Measurements from ENCODE around the gene POLN. TPM values are rescaled to one million over a fixed set of nuclear protein-coding genes. Genes with fewer than 3 reads are reported as not detected.

Gene POLN
- 0.51 to 1.2 TPM (median 0.69 TPM) in 5 replicates for total RNA-seq (2022; extraction: Qiagen RNA extraction)

DNA sequence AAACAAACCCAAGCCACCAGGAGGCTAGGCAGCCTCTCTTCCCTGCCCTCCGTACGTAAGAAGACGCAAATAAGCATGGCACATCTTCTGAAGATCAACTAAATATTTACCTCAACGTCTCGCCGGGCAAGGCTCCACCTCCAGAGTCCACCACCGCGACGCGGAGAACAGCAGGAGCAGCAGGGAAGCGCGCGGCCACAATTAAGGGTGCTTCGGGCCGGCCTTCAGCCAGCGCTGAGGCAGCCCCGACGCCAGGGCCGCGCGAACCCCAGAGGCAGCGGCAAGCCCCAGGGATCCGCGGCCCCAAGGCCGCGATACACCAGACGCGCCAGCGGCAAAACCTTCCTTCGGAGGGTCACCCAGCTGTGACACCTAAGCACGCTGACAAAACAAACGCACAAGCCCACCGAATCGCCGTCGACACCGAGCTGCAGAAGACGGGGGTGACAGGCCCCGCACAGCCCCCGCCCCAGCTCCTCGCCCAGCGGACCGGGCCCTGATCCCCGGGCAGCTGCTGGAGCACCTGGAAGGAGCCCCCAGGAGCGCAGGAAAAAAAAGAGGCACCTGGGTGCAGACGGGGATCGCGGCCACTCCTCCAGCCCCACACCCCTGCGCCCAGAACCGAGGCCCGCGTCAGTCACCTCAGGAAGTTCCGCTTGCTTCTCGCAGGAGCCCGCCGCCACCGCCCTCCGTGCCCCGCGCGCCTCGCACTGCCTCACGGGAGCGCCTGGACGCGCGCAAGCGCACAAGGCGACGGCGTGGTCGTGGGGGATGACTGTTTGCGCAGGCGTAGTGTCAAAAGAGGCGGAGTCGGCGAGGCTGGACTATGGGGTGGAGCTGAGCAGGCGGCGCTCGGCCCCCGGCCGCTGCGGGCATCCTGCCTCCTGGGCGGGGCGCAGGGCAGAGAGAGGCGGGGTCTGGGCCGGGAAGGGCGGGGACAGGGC lies at the start of gene POLN, which contains the start of gene HAUS3:
TSS of gene POLN (minus strand) at position 712 of the 944 bp plus-strand sequence. CDS start 12,890 bp downstream, outside the sequence.
TSS of gene HAUS3 (minus strand) at position 712 of the 944 bp plus-strand sequence. CDS start 1,175 bp downstream, outside the sequence.

GRCh38 chr4:2261853-2262144 lies 19.9 kb upstream of the POLN start, which contains the start of gene MXD4:
TSS of gene MXD4 (minus strand) at chr4:2262109. CDS start at chr4:2261980, 129 bp downstream.

DNA sequence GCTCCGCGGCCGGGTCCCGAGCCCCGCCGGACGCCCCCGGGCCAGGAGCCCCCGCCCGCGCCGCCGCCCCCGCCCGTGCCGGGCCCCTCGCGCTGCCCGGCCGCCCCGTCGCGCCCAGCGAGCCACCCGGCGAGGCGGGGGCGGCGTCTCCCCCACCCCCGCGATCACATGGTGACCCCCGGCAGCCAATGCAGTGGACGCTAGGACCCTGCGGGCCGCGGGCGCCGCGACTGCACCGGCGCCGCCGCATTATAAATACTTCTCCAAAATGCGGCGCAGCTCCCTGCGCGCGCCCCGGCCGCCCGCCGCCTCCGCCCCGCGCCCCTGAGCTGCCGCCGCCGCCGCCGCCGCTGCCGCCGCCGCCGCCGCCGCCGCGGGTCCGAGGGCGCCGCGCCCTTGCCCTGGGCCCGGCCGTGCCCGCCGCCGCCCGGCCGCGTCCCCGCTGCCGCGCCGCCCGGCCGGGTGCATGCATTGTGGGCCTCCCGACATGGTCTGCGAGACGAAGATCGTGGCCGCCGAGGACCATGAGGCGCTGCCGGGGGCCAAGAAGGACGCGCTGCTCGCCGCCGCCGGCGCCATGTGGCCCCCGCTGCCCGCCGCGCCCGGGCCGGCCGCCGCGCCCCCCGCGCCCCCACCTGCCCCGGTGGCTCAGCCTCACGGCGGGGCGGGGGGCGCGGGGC lies 182.7 kb downstream of the POLN start, which contains the start of gene NAT8L:
TSS of gene NAT8L (plus strand) at position 282 of the 680 bp plus-strand sequence. CDS start at position 467, 185 bp downstream.

Other genes with a start within 250 kb of the POLN start
- gene NELFA, start 233.1 kb downstream of the POLN start, total RNA-seq (2022; extraction: Qiagen RNA extraction), result 19.5 to 26.6 TPM (median 24.3 TPM) in 5 replicates
- 9.8 to 16.8 TPM (median 15.3 TPM) in 5 replicates for gene NAT8L, start 182.8 kb downstream of the POLN start, total RNA-seq (2022; extraction: Qiagen RNA extraction)
- gene HAUS3, start within 50 bp of the POLN start, total RNA-seq (2022; extraction: Qiagen RNA extraction), result 6.7 to 8.9 TPM (median 7.7 TPM) in 5 replicates
- 12.4 to 21.3 TPM (median 19.1 TPM) in 5 replicates for gene MXD4, start 20.0 kb upstream of the POLN start, total RNA-seq (2022; extraction: Qiagen RNA extraction)
- 1.9 to 2.7 TPM (median 2.4 TPM) in 5 replicates for gene ZFYVE28, start 176.5 kb upstream of the POLN start, total RNA-seq (2022; extraction: Qiagen RNA extraction)
- 0.05 to 0.35 TPM (median 0.06 TPM) in 5 replicates for gene CFAP99, start 176.8 kb upstream of the POLN start, total RNA-seq (2022; extraction: Qiagen RNA extraction)
- gene RNF4, start 227.0 kb upstream of the POLN start, total RNA-seq (2022; extraction: Qiagen RNA extraction), result 57.3 to 81.9 TPM (median 62.5 TPM) in 5 replicates